ENCODE data around the gene UBL4B. TPM values are rescaled to one million over a fixed set of nuclear protein-coding genes. Genes with fewer than 3 reads are reported as not detected.
A peak's percentile ranks its signal among the peaks of the same experiment; 100 is the strongest.

UBL4B gene
- total RNA-seq, 4 donors from 2014 or later = 0.16 TPM; not detected in 3

GRCh38 chr1:110087812-110088738, 24.2 kb upstream of the UBL4B start:
- peak; percentile 62 to 81 for ATAC-seq
- intact Hi-C loops (cut with DNase I; ENCODE audit: low total_unique reads) (no loop called here), in situ Hi-C loops (cut with MboI; ENCODE audit: low sequenced_read_pairs in 4 of 4) (no loop called here)
- peaks cover 3 to 13% of the 10 kb centered on the region in 2 donors for H3K4me1 ChIP-seq
- peaks cover 33 to 42% (median 40%) of the 10 kb centered on the region in 3 donors for H3K27me3 ChIP-seq
- H3K9me3 ChIP-seq = no peaks in the 10 kb centered on the region
- TF ChIP-seq POLR2A (IDR thresholded peaks at IDR 0.05) = no peak
- TF ChIP-seq, protein P1, sequence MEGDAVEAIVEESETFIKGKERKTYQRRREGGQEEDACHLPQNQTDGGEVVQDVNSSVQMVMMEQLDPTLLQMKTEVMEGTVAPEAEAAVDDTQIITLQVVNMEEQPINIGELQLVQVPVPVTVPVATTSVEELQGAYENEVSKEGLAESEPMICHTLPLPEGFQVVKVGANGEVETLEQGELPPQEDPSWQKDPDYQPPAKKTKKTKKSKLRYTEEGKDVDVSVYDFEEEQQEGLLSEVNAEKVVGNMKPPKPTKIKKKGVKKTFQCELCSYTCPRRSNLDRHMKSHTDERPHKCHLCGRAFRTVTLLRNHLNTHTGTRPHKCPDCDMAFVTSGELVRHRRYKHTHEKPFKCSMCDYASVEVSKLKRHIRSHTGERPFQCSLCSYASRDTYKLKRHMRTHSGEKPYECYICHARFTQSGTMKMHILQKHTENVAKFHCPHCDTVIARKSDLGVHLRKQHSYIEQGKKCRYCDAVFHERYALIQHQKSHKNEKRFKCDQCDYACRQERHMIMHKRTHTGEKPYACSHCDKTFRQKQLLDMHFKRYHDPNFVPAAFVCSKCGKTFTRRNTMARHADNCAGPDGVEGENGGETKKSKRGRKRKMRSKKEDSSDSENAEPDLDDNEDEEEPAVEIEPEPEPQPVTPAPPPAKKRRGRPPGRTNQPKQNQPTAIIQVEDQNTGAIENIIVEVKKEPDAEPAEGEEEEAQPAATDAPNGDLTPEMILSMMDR (IDR thresholded peaks at IDR 0.05 in 4 of 5, conservative IDR thresholded peaks at IDR 0.05 in 1 of 5) = peak; percentile 35 to 73 (median 57)
- no peak overlapping the region for H3K27ac ChIP-seq
- no peak for DNase-seq
- no peak overlapping the region for H3K4me3 ChIP-seq
- no peaks in the 10 kb centered on the region for H3K36me3 ChIP-seq

- no peaks in the 10 kb centered on the region for H3K36me3 ChIP-seq
- in situ Hi-C loops (cut with MboI; ENCODE audit: low sequenced_read_pairs in 4 of 4) (no loop called here), intact Hi-C loops (cut with DNase I; ENCODE audit: low total_unique reads) (no loop called here)
- no peak for ATAC-seq
- no peak overlapping the region for H3K27ac ChIP-seq
- DNase-seq = no peak
- peaks cover 3 to 6% of the 10 kb centered on the region in 2 donors for H3K4me1 ChIP-seq
- no peak overlapping the region for H3K4me3 ChIP-seq
- H3K27me3 ChIP-seq = peaks cover 25 to 35% (median 32%) of the 10 kb centered on the region in 3 donors
- no peaks in the 10 kb centered on the region for H3K9me3 ChIP-seq
- TF ChIP-seq POLR2A (IDR thresholded peaks at IDR 0.05) = no peak
- TF ChIP-seq, protein P1 (IDR thresholded peaks at IDR 0.05 in 4 of 5, conservative IDR thresholded peaks at IDR 0.05 in 1 of 5) = no peak
Observed at GRCh38 chr1:110088739-110089316, 23.4 kb upstream of the UBL4B start.

DNA sequence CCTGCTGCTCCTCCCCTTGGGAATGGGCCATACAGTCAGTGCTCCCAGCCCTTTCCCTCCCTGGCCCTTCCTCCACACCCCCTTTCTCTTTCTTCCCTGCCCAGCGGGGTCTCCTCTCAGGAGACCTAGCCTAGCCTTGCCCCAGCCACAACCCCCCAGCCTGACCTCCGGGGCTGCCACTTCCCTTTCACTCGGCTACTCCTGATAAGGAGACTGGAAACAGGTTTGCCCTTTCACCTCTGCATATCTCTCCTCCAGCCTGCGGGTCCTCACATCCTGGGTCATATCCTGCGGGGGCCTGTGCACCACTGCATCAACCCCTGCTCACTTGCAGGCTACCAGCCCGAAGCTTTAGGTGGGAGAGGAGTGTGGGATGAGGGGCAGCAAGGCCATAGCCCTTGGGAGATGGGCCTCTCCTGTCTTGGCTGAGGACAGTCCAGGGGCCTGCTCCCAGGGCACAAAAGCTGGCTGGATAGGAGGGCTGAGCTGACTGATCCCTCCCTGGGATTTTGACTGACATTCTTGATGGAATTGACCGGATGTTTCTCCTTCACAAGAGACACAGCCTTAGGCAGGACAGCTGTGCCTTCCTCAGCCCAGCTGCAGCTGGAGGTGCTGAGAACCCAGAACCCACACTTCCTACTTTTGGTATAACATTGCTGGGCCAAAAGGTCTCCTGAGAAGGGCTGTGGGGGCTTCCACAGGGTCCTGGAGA, 22.5 kb upstream of the UBL4B start:
- ATAC-seq = no peak
- in situ Hi-C loops (cut with MboI; ENCODE audit: low sequenced_read_pairs in 4 of 4) = no loop called here
- no peaks in the 10 kb centered on the region for H3K36me3 ChIP-seq
- no peaks in the 10 kb centered on the region for H3K4me1 ChIP-seq
- no peak overlapping the region for H3K27ac ChIP-seq
- TF ChIP-seq, protein P1 (IDR thresholded peaks at IDR 0.05 in 4 of 5, conservative IDR thresholded peaks at IDR 0.05 in 1 of 5) = no peak
- TF ChIP-seq POLR2A (IDR thresholded peaks at IDR 0.05) = no peak
- no peaks in the 10 kb centered on the region for H3K9me3 ChIP-seq
- intact Hi-C loops (cut with DNase I; ENCODE audit: low total_unique reads) = no loop called here
- H3K27me3 ChIP-seq = peaks cover 16 to 26% (median 23%) of the 10 kb centered on the region in 3 donors
- no peak for DNase-seq
- no peak overlapping the region for H3K4me3 ChIP-seq

DNA sequence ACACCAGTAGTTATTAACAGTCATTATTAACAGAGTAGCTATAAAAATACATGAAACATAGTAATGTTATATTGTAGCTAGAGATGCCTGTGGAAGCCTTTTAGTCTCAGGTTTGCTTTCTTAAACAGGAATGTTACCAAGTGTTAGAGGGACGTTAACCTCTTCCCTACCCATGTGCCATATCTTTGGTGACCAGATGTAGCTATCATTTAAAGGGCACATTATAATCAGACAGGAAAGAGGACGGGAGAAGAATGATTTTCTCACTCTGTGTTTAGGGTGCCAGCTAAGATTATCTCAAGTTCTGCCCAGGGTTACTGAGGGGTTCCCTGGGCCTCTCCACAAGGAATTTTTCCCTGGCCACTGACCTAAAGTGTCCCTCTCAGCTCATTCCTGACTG, 20.9 kb upstream of the UBL4B start:
- Histone ChIP-seq H3K27ac (no peak overlapping the region), H3K27me3 (peaks cover 0 to 9% (median 7%) of the 10 kb centered on the region in 3 donors), H3K4me1 (no peaks in the 10 kb centered on the region), H3K9me3 (no peaks in the 10 kb centered on the region), H3K36me3 (no peaks in the 10 kb centered on the region), H3K4me3 (no peak overlapping the region)
- in situ Hi-C loops (cut with MboI; ENCODE audit: low sequenced_read_pairs in 4 of 4) = no loop called here
- DNase-seq (no peak), ATAC-seq (no peak)
- intact Hi-C loops (cut with DNase I; ENCODE audit: low total_unique reads) = no loop called here
- TF ChIP-seq, protein P1 (IDR thresholded peaks at IDR 0.05 in 4 of 5, conservative IDR thresholded peaks at IDR 0.05 in 1 of 5) = no peak
- TF ChIP-seq POLR2A (IDR thresholded peaks at IDR 0.05) = no peak

Measured in gastrocnemius medialis (tissue), 4 donors.